GM21381 (cell line): ENCODE data around the gene DENND5A.
"Not testable (repeated sequence)": the region's sequence is repeated elsewhere in the genome, so short reads cannot be mapped to it uniquely, and the experiment has no call there.

Experiments used
- ATAC-seq: cut with Tn5 transposase; IDR thresholded peaks from one replicate; pipeline ENCODE4 v1.9.1; 2021; ENCODE audit warnings: mild to moderate bottlenecking, moderate library complexity; ENCODE audit not compliant: unreplicated experiment

The DENND5A gene

GRCh38 chr11:9179141-9179540, 86.0 kb downstream of the DENND5A start:
- no peak for ATAC-seq

GRCh38 chr11:9178716-9179115, 86.4 kb downstream of the DENND5A start:
- ATAC-seq = no peak

GRCh38 chr11:9177438-9178091, 87.6 kb downstream of the DENND5A start:
- ATAC-seq = no peak

- no peak for ATAC-seq
Observed at GRCh38 chr11:9176550-9176949, 88.6 kb downstream of the DENND5A start.

- no peak for ATAC-seq
Observed at GRCh38 chr11:9176136-9176535, 89.0 kb downstream of the DENND5A start.

GRCh38 chr11:9172389-9172788, 92.8 kb downstream of the DENND5A start:
- ATAC-seq = no peak

- no peak for ATAC-seq
Observed at GRCh38 chr11:9170450-9170849, 94.7 kb downstream of the DENND5A start.

GRCh38 chr11:9169595-9170295, 95.4 kb downstream of the DENND5A start:
- no peak for ATAC-seq

GRCh38 chr11:9161991-9162390, 103.2 kb downstream of the DENND5A start:
- ATAC-seq = not testable (repeated sequence)

GRCh38 chr11:9160166-9160565, 105.0 kb downstream of the DENND5A start:
- no peak for ATAC-seq

- ATAC-seq = no peak
Observed at GRCh38 chr11:9158898-9159391, 106.2 kb downstream of the DENND5A start.

GRCh38 chr11:9155930-9156329, 109.2 kb downstream of the DENND5A start:
- no peak for ATAC-seq

GRCh38 chr11:9153651-9154050, 111.5 kb downstream of the DENND5A start:
- ATAC-seq = no peak

- ATAC-seq = no peak
Observed at GRCh38 chr11:9151631-9152030, 113.5 kb downstream of the DENND5A start.

- ATAC-seq = no peak
Observed at GRCh38 chr11:9150926-9151325, 114.2 kb downstream of the DENND5A start.

- ATAC-seq = no peak
Observed at GRCh38 chr11:9150501-9150900, 114.6 kb downstream of the DENND5A start.

GRCh38 chr11:9148727-9149126, 116.4 kb downstream of the DENND5A start:
- ATAC-seq = no peak

GRCh38 chr11:9148035-9148434, 117.1 kb downstream of the DENND5A start:
- no peak for ATAC-seq

- ATAC-seq = no peak
Observed at GRCh38 chr11:9146477-9146876, 118.7 kb downstream of the DENND5A start.

- ATAC-seq = no peak
Observed at GRCh38 chr11:9145283-9145682, 119.9 kb downstream of the DENND5A start.

GRCh38 chr11:9144828-9145227, 120.3 kb downstream of the DENND5A start:
- ATAC-seq = no peak

GRCh38 chr11:9143721-9144120, 121.4 kb downstream of the DENND5A start:
- no peak for ATAC-seq
